GM19468 (cell line): Measurements from ENCODE around the gene IDNK.
A peak's percentile ranks its signal among the peaks of the same experiment; 100 is the strongest.

ENCODE experiments used
- ATAC-seq: cut with Tn5 transposase; IDR thresholded peaks from one replicate; pipeline ENCODE4 v1.9.1; 2021; ENCODE audit warnings: mild to moderate bottlenecking, moderate library complexity, moderate number of reproducible peaks; ENCODE audit not compliant: unreplicated experiment; ENCODE audit errors: extremely low read depth

The IDNK gene

DNA sequence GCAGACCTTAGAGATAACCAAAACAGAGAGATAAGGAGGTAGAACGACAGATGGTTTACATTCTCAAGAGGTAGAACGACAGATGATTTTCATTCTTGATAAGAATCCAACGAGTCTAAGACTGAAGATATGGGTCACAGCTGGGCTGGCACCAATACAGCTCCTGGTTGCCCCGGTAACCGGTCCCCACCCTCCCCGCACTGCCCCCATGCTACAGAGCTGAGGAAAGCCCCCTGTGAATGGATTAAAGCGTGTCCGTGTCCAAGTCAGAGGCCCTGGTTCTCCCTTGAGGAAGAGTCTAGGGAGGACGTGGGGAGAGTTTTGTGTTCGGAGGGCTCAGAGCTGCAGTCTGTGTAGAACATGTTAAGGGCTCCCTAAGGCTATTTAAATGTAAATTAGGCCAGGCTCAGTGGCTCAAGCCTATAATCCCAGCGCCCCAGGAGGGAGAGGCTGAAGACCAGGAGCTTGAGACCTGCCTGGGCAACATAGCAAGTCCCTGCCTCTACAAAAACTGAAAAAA, 8.1 kb downstream of the IDNK start:
- ATAC-seq: no peak

DNA sequence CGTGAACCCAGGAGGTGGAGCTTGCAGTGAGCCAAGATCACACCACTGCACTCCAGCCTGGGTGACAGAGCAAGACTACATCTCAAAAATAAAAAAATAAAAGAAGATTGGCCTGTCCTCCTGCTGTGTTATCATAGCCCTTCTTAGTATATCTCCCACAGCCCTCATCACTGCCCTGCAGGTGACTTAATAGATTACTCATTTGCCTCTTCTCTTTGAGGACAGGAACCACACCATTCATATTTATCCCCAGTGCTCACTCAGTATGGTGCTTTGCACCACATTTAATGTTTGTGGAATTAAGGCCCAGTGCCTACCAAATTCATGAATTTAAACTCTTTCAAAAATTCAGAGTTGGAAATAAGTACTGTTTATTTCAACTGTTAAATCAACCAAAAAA, 10.3 kb downstream of the IDNK start:
- ATAC-seq: no peak

DNA sequence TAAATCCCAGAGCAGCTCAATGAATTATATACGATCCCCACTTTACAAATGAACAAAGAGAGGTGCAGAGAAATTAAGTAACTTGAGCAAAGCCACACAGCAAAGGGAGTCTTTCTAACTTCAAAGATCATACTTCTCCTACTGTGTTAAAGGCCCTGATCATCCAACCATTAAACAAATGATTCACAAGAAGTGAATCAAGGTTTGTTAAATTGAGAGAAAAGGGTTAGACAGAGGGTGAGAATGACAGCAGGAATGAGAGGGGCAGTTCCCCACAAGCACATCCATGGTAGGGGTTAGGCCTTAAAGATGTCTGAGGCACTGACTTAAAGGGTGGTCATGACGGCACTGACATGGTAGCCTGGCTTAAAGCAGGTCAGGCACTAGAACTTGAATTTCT, 10.7 kb downstream of the IDNK start:
- ATAC-seq: no peak

DNA sequence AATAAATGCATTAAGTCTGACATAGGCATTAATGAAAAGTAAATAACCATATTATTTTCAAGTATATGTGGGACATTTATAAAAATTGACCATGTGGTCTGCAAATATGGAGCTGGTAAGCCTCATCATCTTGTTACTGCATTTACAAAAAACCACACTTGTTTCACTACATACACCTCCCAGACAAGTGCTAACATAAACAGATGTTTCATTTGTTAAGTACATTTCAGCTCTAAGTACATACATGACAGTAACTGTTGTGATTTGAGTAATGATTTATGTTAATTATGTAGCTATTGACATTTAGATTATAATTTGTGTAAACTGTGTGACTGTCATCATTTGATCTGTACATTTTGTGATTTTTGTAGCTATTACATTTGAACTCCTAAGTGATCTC, 13.9 kb downstream of the IDNK start:
- no peak for ATAC-seq

DNA sequence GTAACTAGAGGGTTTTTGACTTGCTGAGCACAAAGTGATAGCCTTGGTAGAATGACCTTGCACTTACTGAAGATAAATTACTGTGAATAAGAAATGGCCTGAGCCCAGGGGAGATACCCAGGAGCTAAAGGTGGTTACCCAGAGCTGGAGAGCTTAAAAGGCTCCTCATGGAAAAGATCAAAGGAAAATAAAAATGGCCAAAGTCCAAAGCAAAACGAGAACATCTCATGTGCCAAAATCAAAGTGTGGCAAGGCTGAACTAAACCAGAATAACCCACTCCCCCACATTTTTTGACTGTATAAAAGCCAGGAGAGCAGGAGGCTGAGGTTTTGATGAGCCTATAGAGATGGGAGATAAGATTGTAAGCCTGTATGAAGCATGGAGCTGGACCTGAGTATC, 14.4 kb downstream of the IDNK start:
- ATAC-seq: no peak

DNA sequence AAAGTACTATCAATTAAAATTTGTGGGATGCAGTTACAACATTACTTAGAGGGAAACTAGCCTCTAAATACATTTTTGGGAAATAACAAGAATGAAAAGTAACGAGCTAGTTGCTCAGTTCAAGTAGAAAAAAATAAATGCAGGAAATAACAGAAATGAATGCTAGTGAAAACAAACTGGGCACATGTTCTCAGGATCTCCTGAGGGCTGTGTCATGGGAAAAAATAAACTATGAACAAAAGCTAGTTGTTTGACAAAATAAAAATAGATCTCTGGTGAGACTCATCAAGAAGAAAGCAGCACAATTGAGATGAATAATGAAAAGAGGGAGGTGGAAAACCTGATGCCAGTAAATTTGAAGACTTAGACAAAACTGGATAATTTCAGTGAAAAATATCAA, 16.3 kb downstream of the IDNK start:
- no peak for ATAC-seq

DNA sequence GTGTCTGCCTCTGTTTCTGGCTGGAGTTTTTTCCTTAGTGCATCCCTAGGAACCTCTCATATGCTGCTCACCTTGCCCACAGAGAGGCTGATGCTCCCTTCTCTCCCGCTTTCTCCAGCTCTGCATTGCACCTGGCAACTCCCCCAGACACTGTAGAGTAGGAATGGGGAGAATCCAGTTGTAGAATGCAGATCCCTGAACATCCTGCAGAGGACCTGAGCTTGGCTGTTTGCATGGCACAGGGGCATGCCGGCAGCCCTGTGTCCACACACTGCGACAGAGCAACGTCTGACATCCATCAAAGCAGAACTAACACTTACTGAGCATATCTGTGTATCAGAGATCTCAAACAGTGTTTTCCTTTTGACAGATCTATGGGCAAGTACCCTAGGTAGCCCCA, 19.9 kb downstream of the IDNK start:
- no peak for ATAC-seq

DNA sequence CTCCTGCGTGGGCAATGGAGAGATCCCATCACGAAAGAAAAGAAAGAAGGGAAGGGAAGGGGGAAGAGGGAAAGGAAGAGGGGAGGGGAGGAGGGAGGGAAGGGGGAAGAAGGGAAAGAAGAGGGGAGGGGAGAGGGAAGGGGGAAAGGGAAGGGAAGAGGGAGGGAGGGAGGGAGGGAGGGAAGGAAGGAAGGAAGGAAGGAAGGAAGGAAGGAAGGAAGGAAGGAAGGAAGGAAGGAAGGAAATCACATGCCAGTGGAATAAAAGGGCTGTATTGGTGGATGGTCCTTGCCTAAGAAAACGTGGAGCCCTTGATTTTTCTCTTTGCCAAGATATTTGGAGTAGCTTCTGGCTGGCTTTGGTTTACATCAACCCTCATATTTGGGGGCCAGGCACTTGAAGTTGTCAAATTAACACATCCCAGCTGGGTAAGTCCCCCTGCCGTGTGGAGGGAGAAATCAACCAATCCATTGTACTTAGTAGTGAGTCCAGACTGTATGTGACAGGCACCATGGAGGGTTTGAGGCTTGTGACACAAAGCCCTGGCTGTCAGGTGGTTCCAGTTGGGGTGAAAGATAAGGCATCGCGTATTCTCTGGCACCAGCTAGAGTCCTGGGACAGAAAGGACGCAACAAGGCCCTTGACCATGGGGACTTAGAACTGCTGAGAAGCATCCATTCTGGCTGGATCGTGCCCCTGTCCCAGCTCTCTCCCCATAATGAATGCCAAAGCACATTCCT, 23.7 kb downstream of the IDNK start:
- no peak for ATAC-seq

DNA sequence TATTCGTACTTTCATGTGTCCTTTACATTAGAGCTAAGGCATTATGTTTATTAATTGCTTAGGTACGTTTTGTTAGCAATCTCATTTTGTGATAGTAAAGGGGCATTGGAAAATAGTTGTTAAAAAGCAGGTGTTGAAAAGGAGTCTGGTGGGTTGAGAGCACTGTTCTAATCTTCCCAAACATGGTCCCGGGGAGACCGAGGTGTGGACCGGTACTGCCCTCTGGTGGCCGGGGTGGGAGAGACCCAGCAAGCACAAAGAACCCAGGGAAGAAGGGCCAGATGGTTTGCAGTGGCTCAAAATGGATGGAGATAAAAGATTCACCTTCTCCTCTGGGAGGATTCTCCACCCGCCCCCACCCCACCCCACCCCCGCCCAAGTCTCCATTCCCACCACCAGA, 26.1 kb downstream of the IDNK start:
- no peak for ATAC-seq

DNA sequence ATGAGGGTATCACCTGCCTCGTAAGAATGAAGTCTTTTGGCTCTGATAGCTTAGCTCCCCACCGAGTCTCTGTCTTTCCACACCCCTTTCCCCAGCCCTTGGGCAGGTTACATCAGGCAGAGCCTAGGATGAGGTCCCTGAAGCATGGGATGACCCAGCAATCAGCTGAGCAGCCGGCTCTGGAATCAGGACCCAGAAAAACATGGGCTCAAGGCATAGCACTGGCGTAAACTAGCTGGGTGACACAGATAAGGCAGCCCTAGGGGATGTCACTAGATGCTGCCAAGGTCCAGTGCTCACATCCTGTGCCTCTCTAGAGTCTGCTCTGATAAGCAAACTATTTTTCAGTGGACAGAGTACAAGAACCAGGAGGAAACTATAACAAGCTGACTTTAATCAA, 26.6 kb downstream of the IDNK start:
- ATAC-seq: no peak

DNA sequence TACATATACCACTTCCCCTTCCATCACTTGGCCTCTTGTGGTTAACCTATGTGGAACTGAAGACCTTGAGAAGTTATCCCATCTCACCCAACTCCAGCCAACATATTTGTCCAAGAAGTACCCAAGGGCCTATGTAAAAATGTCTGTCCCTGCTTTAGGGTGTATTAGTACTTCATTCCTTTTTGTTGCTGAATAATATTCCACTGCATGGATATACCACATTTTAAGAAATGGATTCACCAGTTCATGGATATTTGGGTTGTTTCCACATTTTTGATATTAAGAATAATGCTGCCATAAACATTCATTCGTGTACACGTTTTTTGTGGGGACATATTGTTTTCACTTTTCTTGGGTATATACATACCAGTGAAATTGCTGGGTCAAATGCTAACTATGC, 28.6 kb downstream of the IDNK start:
- no peak for ATAC-seq

DNA sequence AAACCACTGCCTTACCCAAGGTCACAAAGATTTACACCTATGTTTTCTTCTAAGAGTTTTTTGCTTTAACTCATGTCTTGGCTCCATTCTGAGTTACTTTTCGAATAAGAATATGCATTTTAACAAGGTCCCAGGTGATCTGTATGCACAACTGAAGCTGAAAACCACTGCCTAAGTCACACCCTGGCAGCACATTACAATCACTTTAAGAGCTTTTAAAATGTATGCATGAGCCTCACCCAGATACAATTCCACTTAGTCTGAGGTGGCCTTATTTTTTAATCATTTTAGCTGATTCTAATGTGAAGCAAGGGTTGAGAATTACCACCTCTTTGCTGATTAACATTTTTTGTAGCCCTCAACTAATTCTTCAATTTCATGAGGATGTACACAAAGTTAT, 29.5 kb downstream of the IDNK start:
- ATAC-seq: no peak

DNA sequence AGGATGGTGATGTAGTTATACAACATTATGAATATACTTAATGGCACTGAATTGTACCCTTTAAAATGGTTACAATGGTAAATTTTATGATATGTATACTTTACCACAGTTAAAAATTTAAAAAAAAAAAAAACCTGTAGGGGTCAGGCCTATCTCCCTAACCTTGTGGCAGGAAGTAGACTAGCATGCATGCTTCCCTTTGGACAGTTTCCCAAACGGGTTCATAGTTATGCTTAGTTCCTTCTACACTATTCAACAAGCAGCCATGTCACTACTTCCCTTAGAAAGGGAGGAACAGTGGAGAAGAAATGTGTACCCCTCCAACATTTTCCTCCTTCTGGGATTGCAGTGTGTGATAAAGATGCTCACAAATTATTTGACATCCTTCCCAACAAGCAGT, 32.5 kb downstream of the IDNK start:
- ATAC-seq: no peak

DNA sequence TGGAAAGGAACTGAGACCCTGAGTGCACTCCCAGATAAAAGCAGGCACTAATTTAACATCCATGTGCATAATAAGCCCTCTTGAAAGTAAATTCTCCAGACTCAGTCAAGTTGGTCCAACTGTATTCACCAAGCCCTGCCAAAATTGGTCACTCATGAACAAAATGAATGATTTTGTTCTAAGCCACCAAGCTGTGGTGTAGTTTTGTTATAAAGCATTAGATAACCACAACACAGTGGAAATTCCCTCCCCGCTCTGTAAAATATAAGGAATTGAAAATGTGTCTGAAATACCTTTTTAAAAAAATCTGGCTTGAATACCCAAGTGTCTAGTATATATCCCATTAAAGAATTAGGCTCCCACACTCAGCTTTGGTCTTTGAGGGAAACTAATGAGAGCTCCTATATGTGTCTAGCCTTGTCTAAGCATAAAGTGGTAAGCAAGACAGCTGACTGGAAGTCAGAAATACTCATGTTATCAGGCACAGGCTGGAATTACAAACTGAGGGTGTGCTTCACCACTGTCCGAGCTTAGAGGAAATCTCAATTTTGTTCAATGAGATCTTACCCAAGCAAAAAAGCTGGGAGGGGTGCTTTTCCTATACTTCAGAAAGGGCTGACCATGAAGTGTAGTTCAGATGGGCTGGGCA, 33.2 kb downstream of the IDNK start:
- peak; percentile 29 for ATAC-seq

DNA sequence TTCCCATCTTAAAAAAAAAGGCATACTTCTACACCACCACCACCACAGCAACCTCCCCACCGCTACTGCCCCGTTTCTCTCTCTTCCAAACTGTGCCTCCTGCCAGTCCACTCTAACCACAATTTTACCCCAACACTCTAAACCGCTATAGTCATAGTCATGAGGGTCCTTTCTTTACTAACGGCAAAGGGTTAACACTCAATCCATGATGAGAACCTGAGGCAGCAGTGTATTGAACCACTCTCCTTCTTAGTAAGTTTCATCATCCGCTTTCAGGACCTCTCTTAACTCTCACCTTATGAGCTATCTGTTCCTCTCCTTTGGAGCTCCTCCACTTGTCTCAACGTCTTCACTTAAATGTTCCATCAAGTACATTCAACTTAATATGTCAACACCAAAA, 34.0 kb downstream of the IDNK start:
- ATAC-seq: no peak

DNA sequence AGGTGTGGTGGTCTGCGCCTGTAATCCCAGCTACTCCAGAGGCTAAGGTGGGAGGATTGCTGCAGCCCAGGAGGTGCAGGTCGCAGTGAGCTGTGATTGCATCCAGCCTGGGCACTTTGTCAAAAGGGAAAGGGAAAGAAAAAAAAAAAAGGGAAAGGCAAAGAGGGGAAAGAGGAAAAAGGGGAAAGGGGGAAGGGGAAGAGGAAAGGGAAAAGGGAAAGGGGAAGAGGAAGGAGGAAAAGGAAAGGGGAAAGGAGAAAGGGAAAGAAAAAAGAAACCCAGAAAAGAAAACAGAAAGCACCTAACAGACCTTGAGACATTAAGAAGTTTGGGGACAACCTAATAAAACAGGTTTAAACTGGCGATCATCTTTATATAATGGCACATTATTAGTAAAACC, 40.0 kb downstream of the IDNK start:
- no peak for ATAC-seq

DNA sequence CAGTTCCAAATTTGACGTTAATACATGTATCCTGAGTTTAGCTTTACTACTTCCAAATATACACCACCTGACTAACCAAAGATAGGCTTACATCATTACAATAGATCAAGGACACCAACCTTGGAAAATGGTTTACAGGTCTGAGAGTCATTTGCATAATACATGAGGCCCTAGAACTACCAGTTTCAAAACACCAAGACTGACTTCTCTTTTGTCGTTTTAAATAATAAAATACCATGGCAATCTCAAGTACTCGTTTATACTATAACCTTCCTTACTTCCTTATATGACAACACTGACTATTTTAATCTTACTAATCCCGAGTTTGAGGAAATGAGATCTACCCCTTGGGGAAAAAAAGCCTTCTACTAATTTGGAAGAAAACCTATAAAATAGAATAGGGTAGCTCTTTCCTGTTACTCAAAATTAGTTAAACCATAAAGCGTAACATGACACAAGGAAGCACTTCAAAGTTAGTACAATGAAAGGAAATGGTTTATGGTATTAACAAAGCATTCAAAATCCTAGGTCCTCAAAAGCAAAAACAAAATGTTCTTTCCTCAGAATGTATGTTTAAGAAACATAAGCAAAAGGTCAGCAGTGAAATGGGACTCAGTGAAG, 42.7 kb downstream of the IDNK start:
- ATAC-seq: peak; percentile 74

DNA sequence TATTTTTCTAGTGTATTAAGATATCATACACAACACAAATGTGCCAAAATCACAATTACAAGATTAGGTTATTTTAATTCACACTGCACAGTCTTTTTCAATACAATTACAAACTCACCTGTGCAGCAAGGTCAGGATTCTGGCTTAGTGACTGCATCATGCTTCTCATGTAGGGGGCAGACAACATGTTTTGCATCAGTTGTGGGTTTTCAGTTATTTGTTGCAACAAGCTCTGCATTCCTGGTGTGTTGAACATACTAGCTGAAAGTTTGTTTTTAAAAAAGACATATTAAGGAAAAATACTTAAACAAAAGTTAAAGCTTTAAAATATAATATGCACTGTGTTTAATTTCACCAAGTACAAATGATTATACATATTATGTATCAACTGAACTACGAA, 46.1 kb downstream of the IDNK start:
- no peak for ATAC-seq

DNA sequence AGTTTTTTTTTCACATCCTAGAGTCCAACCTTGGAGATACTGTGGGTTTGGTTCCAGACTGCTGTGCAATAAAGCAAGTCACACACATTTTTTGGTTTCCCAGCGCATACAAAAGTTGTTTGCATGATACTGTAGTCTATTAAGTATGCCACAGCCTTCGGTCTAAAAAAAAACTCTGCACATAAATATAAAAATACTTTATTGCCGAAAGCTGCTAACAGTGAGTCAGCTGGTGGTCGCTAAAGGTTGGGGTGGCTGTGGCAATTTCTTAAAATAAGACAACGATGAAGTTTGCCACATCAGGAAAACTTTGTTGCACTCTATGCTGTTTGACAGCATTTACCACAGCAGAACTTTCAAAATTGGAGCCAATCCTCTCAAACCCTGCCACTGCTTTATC, 47.4 kb downstream of the IDNK start:
- ATAC-seq: no peak

DNA sequence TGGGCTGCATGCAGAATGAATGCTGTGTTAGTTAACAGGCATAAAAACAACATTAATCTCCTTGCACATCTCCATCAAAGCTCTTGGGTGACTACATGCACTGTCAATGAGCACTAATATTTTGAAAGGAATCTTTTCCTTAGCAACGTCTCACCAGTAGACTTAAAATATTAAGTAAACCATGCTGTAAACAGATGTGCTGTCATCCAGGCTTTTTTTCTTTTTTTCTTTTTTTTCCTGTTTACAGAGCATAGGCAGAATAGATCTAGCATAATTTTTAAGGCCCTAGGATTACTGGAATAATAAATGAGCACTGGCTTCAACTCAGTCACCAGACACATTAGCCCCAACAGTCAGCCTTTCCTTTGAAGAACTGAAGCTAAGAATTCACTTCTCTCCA, 48.5 kb downstream of the IDNK start:
- no peak for ATAC-seq

DNA sequence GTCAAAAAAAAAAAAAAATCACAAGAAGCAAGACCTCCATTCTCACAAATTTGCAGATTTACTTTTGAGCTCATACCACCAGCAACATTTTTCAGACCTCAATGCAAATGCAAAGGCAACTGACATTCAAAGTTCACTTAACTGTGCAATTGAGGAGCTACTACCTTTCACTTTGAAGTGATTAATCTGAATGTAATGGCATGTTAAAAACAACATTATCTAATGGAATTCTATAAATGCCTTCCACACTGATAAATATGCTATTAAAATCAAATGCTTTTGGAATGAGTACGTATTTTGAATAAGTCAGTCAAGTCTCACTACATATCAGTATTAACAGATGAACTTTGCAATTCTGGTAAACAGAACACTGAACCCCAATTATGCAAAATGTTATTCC, 52.5 kb downstream of the IDNK start:
- ATAC-seq: no peak

DNA sequence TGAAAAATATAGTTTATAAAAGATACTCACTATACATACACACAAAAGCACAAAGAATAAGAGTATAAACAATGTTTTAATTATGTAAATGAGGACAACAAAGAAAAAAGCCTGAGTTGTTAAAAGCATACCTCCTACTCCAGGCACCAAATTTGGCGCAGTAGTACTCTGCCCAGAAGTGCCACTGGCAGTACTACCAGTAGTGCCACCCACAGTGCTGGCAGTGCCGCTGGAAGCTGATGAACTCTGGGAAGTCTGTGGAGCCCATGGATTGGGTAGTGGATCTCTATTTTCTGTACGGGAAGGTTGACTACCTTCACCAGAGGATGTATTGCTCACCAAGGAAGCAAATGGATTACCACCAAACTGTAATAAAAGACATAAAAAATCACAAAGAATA, 54.7 kb downstream of the IDNK start:
- no peak for ATAC-seq
